Endothelial cell of umbilical vein (primary cell): ENCODE data around the gene PRKD1. TPM values are rescaled to one million over a fixed set of nuclear protein-coding genes. Genes with fewer than 3 reads are reported as not detected.
A peak's percentile ranks its signal among the peaks of the same experiment; 100 is the strongest.

Experiments
- BruUV-seq: library from RNA; stranded (reverse); fragments of 400-500 nt; replicated peaks from 2 replicates; lab custom pipeline; 2021; lab: Mats Ljungman, UMichigan
- CTCF ChIA-PET: fragments of 300-600, 350-600 bp; sonication (Branson Sonifier 250); formaldehyde crosslinking; loops from one replicate; lab custom pipeline; 2021; ENCODE audit warnings: antibody characterized with exemption, inconsistent platforms; lab: Charles Lee
- POLR2A ChIA-PET: fragments of 300-600, 350-600 bp; sonication (Branson Sonifier 250); formaldehyde crosslinking; loops from one replicate; lab custom pipeline; 2021; ENCODE audit warnings: antibody characterized with exemption, inconsistent platforms; lab: Charles Lee
- DNase-seq: peaks from one replicate; pipeline ENCODE4 v3.0.0-alpha.2; 2011; ENCODE audit warnings: low read depth, low spot score
- FAIRE-seq: peaks from 2 replicates; lab custom pipeline; 2011; peaks lifted over from hg19 to GRCh38; lab: Jason Lieb, UNC
- H2AFZ ChIP-seq: 2 replicates; pipeline ENCODE4 v1.6.0; 2012; ENCODE audit warnings: low read depth, low read length, control low read depth, inconsistent platforms
- H3K27ac ChIP-seq: 2 replicates; pipeline ENCODE4 v1.5.1; 2011; ENCODE audit warnings: low read depth, mild to moderate bottlenecking, control low read depth, low read length, moderate library complexity; ENCODE audit not compliant: insufficient read depth
- H3K27me3 ChIP-seq, 2 experiments: 2 replicates each; pipeline versions ENCODE4 v1.6.0 to v1.6.1; 2011; ENCODE audit warnings: low read length in 2 of 2, mixed read lengths in 1 of 2; ENCODE audit not compliant: control insufficient read depth in 2 of 2, insufficient read depth in 2 of 2
- H3K36me3 ChIP-seq, 2 experiments: 2 replicates in 1 of 2; 3 replicates in 1 of 2; pipeline ENCODE4 v1.5.1; 2011; ENCODE audit warnings: low read length in 2 of 2, mild to moderate bottlenecking in 1 of 2, moderate library complexity in 1 of 2; ENCODE audit not compliant: control insufficient read depth in 2 of 2, insufficient read depth in 2 of 2; ENCODE audit errors: extremely low read depth in 1 of 2
- H3K4me1 ChIP-seq: 3 replicates; pipeline ENCODE4 v1.5.1; 2011; ENCODE audit warnings: mild to moderate bottlenecking, low read length; ENCODE audit not compliant: control insufficient read depth, insufficient read depth; ENCODE audit errors: extremely low read depth
- H3K4me2 ChIP-seq: 2 replicates; pipeline ENCODE4 v1.6.1; 2011; ENCODE audit warnings: low read length, control low read depth, mixed read lengths; ENCODE audit not compliant: insufficient read depth
- H3K4me3 ChIP-seq, 3 experiments: fragments of 200-600 bp in 1 of 3; sonication (generic), shearing (Covaris generic) in 1 of 3; replicated peaks in 1 of 3; 2 replicates each; pipeline ENCODE4 v1.5.1; 2011 to 2016; ENCODE audit warnings: control low read depth in 3 of 3, low read length in 3 of 3, mild to moderate bottlenecking in 2 of 3, inconsistent platforms in 1 of 3, low read depth in 1 of 3, moderate library complexity in 1 of 3; ENCODE audit not compliant: insufficient read depth in 1 of 3
- H3K79me2 ChIP-seq: 2 replicates; pipeline ENCODE4 v1.6.0; 2012; ENCODE audit warnings: low read length, inconsistent platforms; ENCODE audit not compliant: control insufficient read depth, insufficient read depth
- H3K9ac ChIP-seq: replicated peaks from 2 replicates; pipeline ENCODE3; 2011; ENCODE audit warnings: low read length, control low read depth; ENCODE audit not compliant: insufficient read depth; ENCODE audit errors: extremely low read depth
- H3K9me1 ChIP-seq: replicated peaks from 3 replicates; pipeline ENCODE4 v1.6.0; 2011; ENCODE audit warnings: mild to moderate bottlenecking, low read length; ENCODE audit not compliant: control insufficient read depth, insufficient read depth; ENCODE audit errors: extremely low read depth
- H3K9me3 ChIP-seq: replicated peaks from 2 replicates; pipeline ENCODE4 v1.5.1; 2012; ENCODE audit warnings: low read length, inconsistent platforms; ENCODE audit not compliant: control insufficient read depth, insufficient read depth
- H4K20me1 ChIP-seq: replicated peaks from 2 replicates; pipeline ENCODE3; 2011; ENCODE audit warnings: mild to moderate bottlenecking, low read length; ENCODE audit not compliant: control insufficient read depth, insufficient read depth; ENCODE audit errors: extremely low read depth
- FOS ChIP-seq: IDR thresholded peaks from 2 replicates; pipeline ENCODE4 v1.6.1; 2011; ENCODE audit warnings: mild to moderate bottlenecking, low read length, moderate library complexity, borderline replicate concordance; ENCODE audit not compliant: insufficient read depth
- JUN ChIP-seq: IDR thresholded peaks from 2 replicates; pipeline ENCODE4 v1.6.1; 2011; ENCODE audit warnings: borderline replicate concordance, low read depth; ENCODE audit not compliant: insufficient read length, insufficient read depth
- MYC ChIP-seq: IDR thresholded peaks from one replicate; pipeline ENCODE4 v1.6.1; 2011; ENCODE audit warnings: mild to moderate bottlenecking, low read depth, low read length
- POLR2A ChIP-seq: IDR thresholded peaks from 2 replicates; pipeline ENCODE4 v1.6.1; 2012; ENCODE audit warnings: low read depth, mild to moderate bottlenecking, control low read depth, low read length
- POLR2AphosphoS5 ChIP-seq: IDR thresholded peaks from 2 replicates; pipeline ENCODE4 v1.6.1; 2012; ENCODE audit warnings: low read depth, mild to moderate bottlenecking, control low read depth, low read length, moderate library complexity; ENCODE audit not compliant: insufficient read depth
- dilution Hi-C: fragments of 300-500 bp; cut with MboI; formaldehyde crosslinking; loops from one replicate; pipeline ENCODE4 v1.15.0; 2019; ENCODE audit warnings: low sequenced_read_pairs; ENCODE audit not compliant: extremely low pct_ligation_motif_present
- intact Hi-C: fragments of 100-400 bp; cut with micrococcal nuclease; formaldehyde crosslinking; loops from one replicate; pipeline ENCODE4 v1.10.0; 2022
- polyA plus RNA-seq, 4 experiments: library from polyadenylated mRNA; depleted of rRNA in 3 of 4; stranded (reverse) in 3 of 4; unstranded in 1 of 4; fragments of >200 nt; gene quantifications; 2 replicates each; pipeline versions ENCODE4 v1.2.1 to v1.2.3, GENCODE V29; 2011 to 2012; ENCODE audit warnings: missing spikeins in 1 of 4
- total RNA-seq: library from RNA; stranded (reverse); gene quantifications from 2 replicates; pipeline ENCODE4 v1.2.3, GENCODE V29; 2021
- TF ChIP-seq, protein P1 (sequence below): IDR thresholded peaks from 2 replicates; pipeline ENCODE4 v1.6.1; 2011; ENCODE audit not compliant: insufficient read depth, insufficient read length
- TF ChIP-seq, protein P2 (sequence below), 2 donors: IDR thresholded peaks; 1 replicate in 1 of 2; 2 replicates in 1 of 2; pipeline ENCODE4 v1.5.1; 2011; ENCODE audit warnings: low read length in 2 of 2, mild to moderate bottlenecking in 2 of 2, moderate library complexity in 2 of 2, control low read depth in 1 of 2, inconsistent platforms in 1 of 2, low read depth in 1 of 2; ENCODE audit not compliant: insufficient read depth in 1 of 2; ENCODE audit errors: extremely low read depth in 1 of 2

Gene PRKD1
- total and polyA plus RNA-seq, 2 donors (not counting 3 experiments of a cell fraction or from before 2014, with no cell fraction given): 3.9 to 10.9 TPM

DNA sequence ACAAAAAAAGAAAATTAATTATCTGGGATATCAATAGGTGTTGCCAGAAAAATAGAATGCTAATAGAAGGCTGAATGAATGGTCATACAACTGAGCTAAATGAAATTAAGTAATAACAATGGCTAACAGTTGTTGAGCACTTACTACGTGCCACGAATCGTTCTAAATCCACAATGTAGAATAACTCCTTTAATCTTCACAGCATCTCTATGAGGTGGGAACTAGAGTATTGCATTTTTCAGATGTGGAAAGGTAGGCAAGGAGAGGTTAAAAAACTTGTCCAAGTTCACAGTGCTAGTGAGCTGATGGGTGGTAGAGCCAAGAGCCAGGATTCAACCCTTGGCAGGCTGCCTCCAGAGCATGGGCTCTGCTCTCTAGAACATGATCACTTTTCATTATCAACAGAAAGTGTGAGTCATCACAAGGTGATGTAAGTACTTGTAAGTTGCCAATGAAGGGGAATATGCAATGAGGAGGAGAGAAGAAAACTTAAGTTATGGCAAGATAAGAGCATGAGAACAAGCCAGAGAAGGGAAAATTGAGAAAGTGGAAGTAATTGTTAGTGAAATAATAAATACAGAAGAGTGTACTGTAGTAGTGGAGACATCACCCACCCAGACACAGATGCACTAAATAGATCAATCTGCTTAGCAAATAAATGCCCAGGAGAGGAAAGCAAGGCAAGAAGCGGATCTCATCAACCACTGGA is 122.1 kb downstream of the PRKD1 start:
- no peaks in the 10 kb centered on the region for H4K20me1 ChIP-seq
- no peaks in the 10 kb centered on the region for H3K36me3 ChIP-seq
- ChIA-PET CTCF (no interaction called here), POLR2A (no interaction called here)
- DNase-seq (peak; percentile 65), FAIRE-seq (no peak)
- H3K27ac ChIP-seq: no peak overlapping the region
- no peak overlapping the region for H3K9ac ChIP-seq
- no peaks in the 10 kb centered on the region for H3K27me3 ChIP-seq
- no peaks in the 10 kb centered on the region for H3K9me1 ChIP-seq
- peak; percentile 48 for TF ChIP-seq JUN
- TF ChIP-seq, protein P1, sequence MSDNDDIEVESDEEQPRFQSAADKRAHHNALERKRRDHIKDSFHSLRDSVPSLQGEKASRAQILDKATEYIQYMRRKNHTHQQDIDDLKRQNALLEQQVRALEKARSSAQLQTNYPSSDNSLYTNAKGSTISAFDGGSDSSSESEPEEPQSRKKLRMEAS: no peak
- TF ChIP-seq POLR2A: no peak
- TF ChIP-seq FOS: peak; percentile 47
- no peak for TF ChIP-seq POLR2AphosphoS5
- TF ChIP-seq, protein P2, sequence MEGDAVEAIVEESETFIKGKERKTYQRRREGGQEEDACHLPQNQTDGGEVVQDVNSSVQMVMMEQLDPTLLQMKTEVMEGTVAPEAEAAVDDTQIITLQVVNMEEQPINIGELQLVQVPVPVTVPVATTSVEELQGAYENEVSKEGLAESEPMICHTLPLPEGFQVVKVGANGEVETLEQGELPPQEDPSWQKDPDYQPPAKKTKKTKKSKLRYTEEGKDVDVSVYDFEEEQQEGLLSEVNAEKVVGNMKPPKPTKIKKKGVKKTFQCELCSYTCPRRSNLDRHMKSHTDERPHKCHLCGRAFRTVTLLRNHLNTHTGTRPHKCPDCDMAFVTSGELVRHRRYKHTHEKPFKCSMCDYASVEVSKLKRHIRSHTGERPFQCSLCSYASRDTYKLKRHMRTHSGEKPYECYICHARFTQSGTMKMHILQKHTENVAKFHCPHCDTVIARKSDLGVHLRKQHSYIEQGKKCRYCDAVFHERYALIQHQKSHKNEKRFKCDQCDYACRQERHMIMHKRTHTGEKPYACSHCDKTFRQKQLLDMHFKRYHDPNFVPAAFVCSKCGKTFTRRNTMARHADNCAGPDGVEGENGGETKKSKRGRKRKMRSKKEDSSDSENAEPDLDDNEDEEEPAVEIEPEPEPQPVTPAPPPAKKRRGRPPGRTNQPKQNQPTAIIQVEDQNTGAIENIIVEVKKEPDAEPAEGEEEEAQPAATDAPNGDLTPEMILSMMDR (IDR thresholded peaks at IDR 0.05; ENCODE audit: extremely low read depth in 1 of 2, insufficient read depth in 1 of 2, low read depth in 1 of 2, low read length in 2 of 2): no peak
- TF ChIP-seq MYC: no peak
- no peaks in the 10 kb centered on the region for H3K79me2 ChIP-seq
- no peak overlapping the region for H3K4me2 ChIP-seq
- intact Hi-C loops (no loop called here), dilution Hi-C loops (no loop called here)
- no peak overlapping the region for H3K4me3 ChIP-seq
- no peaks in the 10 kb centered on the region for H3K9me3 ChIP-seq
- H2AFZ ChIP-seq: no peak overlapping the region
- BruUV-seq: no TSS peak
- H3K4me1 ChIP-seq: no peaks in the 10 kb centered on the region
